Spleen (tissue), 11 donors: ENCODE data around the gene CDK11A. TPM values are rescaled to one million over a fixed set of nuclear protein-coding genes. Genes with fewer than 3 reads are reported as not detected.

ENCODE experiments used
- DNase-seq: peaks from one replicate; pipeline ENCODE4 v3.0.0-alpha.2; 2020
- H3K27ac ChIP-seq, 8 donors: fragments of 200-600 bp; sonication (generic) in 7 of 8; 1 replicate in 4 of 8; 2 replicates in 4 of 8; pipeline versions ENCODE4 v1.5.0 to v1.8.0; 2016 to 2021; ENCODE audit warnings: inconsistent platforms in 4 of 8, mild to moderate bottlenecking in 4 of 8, moderate library complexity in 1 of 8
- H3K27me3 ChIP-seq, 7 donors: fragments of 200-600 bp; sonication (generic) in 6 of 7; replicated peaks in 1 of 7; 1 replicate in 4 of 7; 2 replicates in 3 of 7; pipeline versions ENCODE4 v1.5.0 to v1.8.0; 2016 to 2021; ENCODE audit warnings: inconsistent platforms in 3 of 7, mild to moderate bottlenecking in 1 of 7
- H3K36me3 ChIP-seq, 6 donors: fragments of 200-600 bp; sonication (generic) in 5 of 6; 1 replicate in 4 of 6; 2 replicates in 2 of 6; pipeline versions ENCODE4 v1.5.0 to v1.8.0; 2016 to 2021; ENCODE audit warnings: inconsistent platforms in 2 of 6
- H3K4me1 ChIP-seq, 6 donors: fragments of 200-600 bp; sonication (generic) in 5 of 6; 1 replicate in 3 of 6; 2 replicates in 3 of 6; pipeline versions ENCODE4 v1.5.0 to v1.8.0; 2016 to 2021; ENCODE audit warnings: inconsistent platforms in 3 of 6
- H3K4me3 ChIP-seq, 8 donors: fragments of 200-600 bp; sonication (generic) in 7 of 8; 1 replicate in 4 of 8; 2 replicates in 4 of 8; pipeline versions ENCODE4 v1.5.0 to v1.8.0; 2016 to 2021; ENCODE audit warnings: inconsistent platforms in 4 of 8, mild to moderate bottlenecking in 4 of 8, moderate library complexity in 2 of 8
- H3K9me3 ChIP-seq, 8 donors: fragments of 200-600 bp; sonication (generic) in 7 of 8; 1 replicate in 4 of 8; 2 replicates in 4 of 8; pipeline versions ENCODE4 v1.5.0 to v1.8.0; 2016 to 2021; ENCODE audit warnings: inconsistent platforms in 4 of 8
- POLR2A ChIP-seq, 3 donors: fragments of 450-650 bp; IDR thresholded peaks; one replicate each; pipeline ENCODE4 v1.5.1; 2017; ENCODE audit warnings: antibody characterized with exemption in 3 of 3, mild to moderate bottlenecking in 1 of 3
- POLR2AphosphoS5 ChIP-seq, 3 donors: sonication (generic); formaldehyde crosslinking; IDR thresholded peaks; one replicate each; pipeline ENCODE4 v1.5.1; 2017; ENCODE audit warnings: antibody characterized with exemption in 3 of 3
- WGBS, 5 donors: extraction: QIAGEN DNeasy Blood & Tissue Kit in 3 of 5; methylation state at CpG; one replicate each; pipeline versions ENCODE4 v1.1.5 to v1.1.7; 2013 to 2018; 5-methylcytosine and 5-hydroxymethylcytosine counted together
- intact Hi-C: fragments of 100-400 bp; cut with DNase I; formaldehyde crosslinking; loops from one replicate; pipeline ENCODE4 v1.15.0; 2023; ENCODE audit warnings: low total_unique reads
- polyA plus RNA-seq, 3 donors: library from polyadenylated mRNA; stranded (reverse); fragments of 200-250 nt; gene quantifications; one replicate each; pipeline ENCODE4 v1.2.1, GENCODE V29; 2013
- total RNA-seq, 7 donors: library from RNA; depleted of rRNA in 3 of 7; stranded (reverse); fragments of >200 nt in 3 of 7; fragmentation: NEBNext Ultra II Directional in 4 of 7; extraction: Animal tissue kit (Norgen Biotek cat#: 25700) in 4 of 7; gene quantifications; one replicate each; pipeline versions ENCODE4 v1.1.0 to v1.2.1, GENCODE V29; 2016 to 2021
- TF ChIP-seq, protein P1 (sequence below), 11 experiments: fragments of 200-600 bp in 7 of 11; fragments of 450-650 bp in 4 of 11; sonication (generic) in 4 of 11; IDR thresholded peaks in 8 of 11; conservative IDR thresholded peaks in 3 of 11; 1 replicate in 7 of 11; 2 replicates in 4 of 11; pipeline versions ENCODE4 v1.4.0 to v1.8.0; 2016 to 2021; ENCODE audit warnings: antibody characterized with exemption in 11 of 11, inconsistent platforms in 4 of 11, mild to moderate bottlenecking in 1 of 11
- donor health status: healthy with polysubstance abuse.
- donor health status: DM: no; HTN: no; CAD: no; lungs with moderate emphysema.
- donor health status: DM: no; HTN: no; CAD: no.
- donor health status: Bipolar disorder and iron deficiency.
- donor health status: healthy.
- donor health status: DM: no; HTN: no; CAD: no.
- donor health status: DM: yes; HTN: yes; CAD: no.

CDK11A gene
- total and polyA plus RNA-seq, 10 donors = 29.3 to 123 (median 75.5) TPM

DNA sequence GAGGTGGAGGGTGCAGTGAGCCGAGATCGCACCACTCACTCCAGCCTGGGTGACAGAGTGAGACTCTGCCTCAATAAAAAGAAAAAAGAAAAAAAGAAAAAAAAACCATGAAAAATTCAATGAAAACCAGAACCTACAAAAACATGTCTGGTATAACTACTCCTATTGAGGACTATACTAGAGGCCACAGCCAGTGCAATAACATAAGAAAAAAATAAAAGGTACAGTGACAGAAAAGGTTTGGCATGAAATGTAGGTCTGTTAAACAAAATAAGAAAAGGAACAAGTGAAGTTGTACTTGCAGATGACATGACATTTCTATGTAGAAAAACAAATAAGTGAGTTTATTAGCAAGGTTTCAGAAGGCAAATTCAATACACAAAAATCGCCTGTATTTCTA lies 45.9 kb upstream of the CDK11A start:
- H3K27ac ChIP-seq = no peak overlapping the region
- no peak overlapping the region for H3K4me3 ChIP-seq
- H3K36me3 ChIP-seq = peaks cover 0 to 92% (median 33%) of the 10 kb centered on the region in 6 donors
- peaks cover 0 to 16% (median 11%) of the 10 kb centered on the region in 8 donors for H3K9me3 ChIP-seq
- intact Hi-C loops = no loop called here
- TF ChIP-seq, protein P1, sequence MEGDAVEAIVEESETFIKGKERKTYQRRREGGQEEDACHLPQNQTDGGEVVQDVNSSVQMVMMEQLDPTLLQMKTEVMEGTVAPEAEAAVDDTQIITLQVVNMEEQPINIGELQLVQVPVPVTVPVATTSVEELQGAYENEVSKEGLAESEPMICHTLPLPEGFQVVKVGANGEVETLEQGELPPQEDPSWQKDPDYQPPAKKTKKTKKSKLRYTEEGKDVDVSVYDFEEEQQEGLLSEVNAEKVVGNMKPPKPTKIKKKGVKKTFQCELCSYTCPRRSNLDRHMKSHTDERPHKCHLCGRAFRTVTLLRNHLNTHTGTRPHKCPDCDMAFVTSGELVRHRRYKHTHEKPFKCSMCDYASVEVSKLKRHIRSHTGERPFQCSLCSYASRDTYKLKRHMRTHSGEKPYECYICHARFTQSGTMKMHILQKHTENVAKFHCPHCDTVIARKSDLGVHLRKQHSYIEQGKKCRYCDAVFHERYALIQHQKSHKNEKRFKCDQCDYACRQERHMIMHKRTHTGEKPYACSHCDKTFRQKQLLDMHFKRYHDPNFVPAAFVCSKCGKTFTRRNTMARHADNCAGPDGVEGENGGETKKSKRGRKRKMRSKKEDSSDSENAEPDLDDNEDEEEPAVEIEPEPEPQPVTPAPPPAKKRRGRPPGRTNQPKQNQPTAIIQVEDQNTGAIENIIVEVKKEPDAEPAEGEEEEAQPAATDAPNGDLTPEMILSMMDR (IDR thresholded peaks at IDR 0.05 in 8 of 11, conservative IDR thresholded peaks at IDR 0.05 in 3 of 11) = no peak
- TF ChIP-seq POLR2A (IDR thresholded peaks at IDR 0.05) (no peak), POLR2AphosphoS5 (IDR thresholded peaks at IDR 0.05) (no peak)
- H3K4me1 ChIP-seq = peaks cover 8 to 89% (median 35%) of the 10 kb centered on the region in 6 donors
- no peaks in the 10 kb centered on the region for H3K27me3 ChIP-seq
- no peak for DNase-seq
- 90 to 98% (median 96%) methylated on average over 3 of the region's 3 CpGs for WGBS, 5 donors

DNA sequence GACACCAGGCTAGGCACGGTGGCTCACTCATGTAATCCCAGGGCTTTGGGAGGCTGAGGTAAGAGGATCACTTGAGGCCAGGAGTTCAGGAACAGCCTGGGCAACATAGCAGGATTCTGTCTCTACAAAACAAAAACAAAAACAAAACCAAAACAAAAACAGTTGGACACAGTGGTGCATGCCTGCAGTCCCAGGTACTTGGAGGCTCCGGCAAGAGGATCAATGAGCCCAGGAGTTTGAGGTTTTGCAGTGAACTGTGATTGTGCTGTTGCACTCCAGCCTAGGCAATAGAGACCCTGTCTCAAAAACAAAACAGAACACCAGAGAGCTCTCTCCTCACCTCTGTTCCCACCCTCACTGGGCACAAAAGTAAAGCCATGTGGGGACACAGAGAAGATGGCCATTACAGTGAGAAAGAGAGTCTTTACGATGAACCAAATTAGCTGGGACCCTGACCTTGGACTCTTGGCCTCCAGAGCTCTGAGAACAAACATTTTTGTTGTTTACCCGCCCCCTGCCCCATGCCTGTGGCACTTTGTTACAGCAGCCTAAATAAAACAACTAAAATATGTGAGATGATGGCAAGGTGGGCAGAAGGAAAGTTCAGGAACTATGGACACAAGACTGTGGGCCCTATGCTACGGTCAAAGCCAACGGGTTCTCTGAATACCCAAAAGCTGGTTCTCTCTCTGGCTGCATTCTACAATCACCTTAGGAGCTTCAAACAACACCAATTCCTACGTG lies 44.3 kb upstream of the CDK11A start:
- H3K4me3 ChIP-seq = no peak overlapping the region
- intact Hi-C loops = no loop called here
- H3K4me1 ChIP-seq = peaks cover 0 to 89% (median 34%) of the 10 kb centered on the region in 6 donors
- TF ChIP-seq, protein P1 (IDR thresholded peaks at IDR 0.05 in 8 of 11, conservative IDR thresholded peaks at IDR 0.05 in 3 of 11) = no peak
- no peak for TF ChIP-seq POLR2A (IDR thresholded peaks at IDR 0.05)
- TF ChIP-seq POLR2AphosphoS5 (IDR thresholded peaks at IDR 0.05) = no peak
- H3K27ac ChIP-seq = peak overlapping the region in 2 of 8 donors; percentile 11 to 13
- DNase-seq = peak; percentile 21
- WGBS, 5 donors = 90 to 95% (median 93%) methylated on average over 7 of the region's 7 CpGs
- H3K27me3 ChIP-seq = no peaks in the 10 kb centered on the region
- H3K36me3 ChIP-seq = peaks cover 0 to 100% (median 50%) of the 10 kb centered on the region in 6 donors
- H3K9me3 ChIP-seq = peaks cover 0 to 16% (median 11%) of the 10 kb centered on the region in 8 donors

DNA sequence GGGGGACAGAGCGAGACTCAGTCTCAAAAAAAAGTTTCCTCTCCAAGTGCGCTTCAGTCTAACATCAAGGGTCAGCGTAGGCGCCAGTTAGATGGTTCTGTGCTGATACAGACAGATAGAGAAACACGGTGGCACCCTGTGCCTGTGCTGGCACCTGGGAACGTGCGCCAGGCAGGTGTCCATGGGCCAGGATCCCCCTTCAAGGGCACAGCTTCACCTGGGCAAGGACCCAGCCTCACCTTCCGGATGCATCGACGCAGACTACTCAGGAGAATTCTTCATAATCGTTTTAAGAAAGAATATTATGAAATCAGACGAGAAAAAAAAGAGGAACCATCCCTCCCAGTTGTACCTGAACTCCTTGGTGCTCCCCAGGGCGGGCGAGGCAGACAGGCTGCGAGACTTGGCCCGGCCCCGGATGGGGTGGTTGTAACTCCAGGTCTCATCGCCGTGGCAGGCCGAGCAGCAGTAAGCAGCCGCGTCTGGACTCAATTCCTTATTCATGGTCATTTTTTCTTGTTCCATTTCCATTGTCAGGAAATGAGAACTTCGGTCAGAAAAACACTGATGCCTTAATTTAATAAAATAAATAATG lies 40.8 kb upstream of the CDK11A start:
- DNase-seq = peak; percentile 85
- TF ChIP-seq, protein P1 (IDR thresholded peaks at IDR 0.05 in 8 of 11, conservative IDR thresholded peaks at IDR 0.05 in 3 of 11) = no peak
- TF ChIP-seq POLR2A (IDR thresholded peaks at IDR 0.05) = no peak
- no peak for TF ChIP-seq POLR2AphosphoS5 (IDR thresholded peaks at IDR 0.05)
- peaks cover 0 to 86% (median 35%) of the 10 kb centered on the region in 6 donors for H3K4me1 ChIP-seq
- peaks cover 0 to 3% (median under 1%) of the 10 kb centered on the region in 8 donors for H3K9me3 ChIP-seq
- 56 to 86% (median 72%) methylated on average over 21 to 23 of the region's 23 CpGs for WGBS, 5 donors
- peaks cover 4 to 100% (median 69%) of the 10 kb centered on the region in 6 donors for H3K36me3 ChIP-seq
- H3K27ac ChIP-seq = peak overlapping the region in 7 of 8 donors; percentile 36 to 85 (median 75)
- peak overlapping the region in 1 of 8 donors; percentile 21 for H3K4me3 ChIP-seq
- no peaks in the 10 kb centered on the region for H3K27me3 ChIP-seq
- intact Hi-C loops = no loop called here
